Endometrial microvascular endothelial cells (primary cell): ENCODE results near the gene TRPC6. TPM values are rescaled to one million over a fixed set of nuclear protein-coding genes. Genes with fewer than 3 reads are reported as not detected.

Experiments used
- in situ Hi-C: cut with HindIII; loops from 2 replicates; pipeline ENCODE4 v1.10.0; 2017; ENCODE audit warnings: low sequenced_read_pairs, low pct_unique_long_range_greater_than_20kb; ENCODE audit errors: inconsistent ontology term
- total RNA-seq: library from RNA; depleted of rRNA; stranded (reverse); fragments of >200 nt; gene quantifications from one replicate; pipeline ENCODE4 v1.2.3, GENCODE V29; 2015; ENCODE audit errors: inconsistent ontology term

TRPC6 gene
- total RNA-seq, 1 donor from 2014 or later = not detected

- in situ Hi-C loops = no loop called here
Measured at GRCh38 chr11:101434026-101434643, 149.7 kb downstream of the TRPC6 start.

- in situ Hi-C loops = no loop called here
Measured at GRCh38 chr11:101433151-101433550, 150.7 kb downstream of the TRPC6 start.

- in situ Hi-C loops = no loop called here
Measured at GRCh38 chr11:101429703-101430540, 153.9 kb downstream of the TRPC6 start.

GRCh38 chr11:101428918-101429317 is 154.9 kb downstream of the TRPC6 start:
- in situ Hi-C loops = no loop called here

GRCh38 chr11:101407324-101407723 is 176.5 kb downstream of the TRPC6 start:
- in situ Hi-C loops = no loop called here
